Duodenal mucosa (tissue), 2 donors: ENCODE results near the gene RFX5.

Experiments used
- H3K27ac ChIP-seq: one replicate; pipeline ENCODE4 v1.7.0; 2013; ENCODE audit warnings: low read depth, low read length
- H3K27me3 ChIP-seq, 2 donors: one replicate each; pipeline ENCODE4 v1.7.0; 2013; ENCODE audit warnings: low read length in 2 of 2, control low read depth in 1 of 2; ENCODE audit not compliant: insufficient read depth in 2 of 2, control insufficient read depth in 1 of 2
- H3K36me3 ChIP-seq, 2 donors: one replicate each; pipeline ENCODE4 v1.7.0; 2013; ENCODE audit warnings: low read length in 2 of 2, control low read depth in 1 of 2; ENCODE audit not compliant: insufficient read depth in 2 of 2, control insufficient read depth in 1 of 2
- H3K4me1 ChIP-seq, 2 donors: one replicate each; pipeline ENCODE4 v1.7.0; 2013; ENCODE audit warnings: low read length in 2 of 2, control low read depth in 1 of 2; ENCODE audit not compliant: insufficient read depth in 2 of 2, control insufficient read depth in 1 of 2
- H3K4me3 ChIP-seq, 2 donors: one replicate each; pipeline ENCODE4 v1.7.0; 2013; ENCODE audit warnings: low read length in 2 of 2, low read depth in 1 of 2
- H3K9ac ChIP-seq, 2 donors: one replicate each; pipeline ENCODE4 v1.7.0; 2013; ENCODE audit warnings: low read length in 2 of 2, low read depth in 1 of 2
- H3K9me3 ChIP-seq, 2 donors: one replicate each; pipeline ENCODE4 v1.7.0; 2013; ENCODE audit warnings: low read length in 2 of 2, control low read depth in 1 of 2; ENCODE audit not compliant: control insufficient read depth in 1 of 2

The RFX5 gene

GRCh38 chr1:151311011-151311410 is 36.0 kb downstream of the RFX5 start:
- H3K27ac ChIP-seq, result peak overlapping the region; percentile 17
- H3K9me3 ChIP-seq, result no peaks in the 10 kb centered on the region
- H3K36me3 ChIP-seq, result peaks cover 44 to 76% of the 10 kb centered on the region in 2 donors
- peak overlapping the region in 1 of 2 donors; percentile 5 for H3K4me3 ChIP-seq
- H3K9ac ChIP-seq, result peak overlapping the region in 1 of 2 donors; percentile 56
- no peaks in the 10 kb centered on the region for H3K27me3 ChIP-seq
- H3K4me1 ChIP-seq, result peaks cover 39 to 44% of the 10 kb centered on the region in 2 donors

- Histone ChIP-seq H3K36me3 (peaks cover 44 to 78% of the 10 kb centered on the region in 2 donors), H3K9ac (peak overlapping the region in 1 of 2 donors; percentile 37), H3K27me3 (no peaks in the 10 kb centered on the region), H3K27ac (peak overlapping the region; percentile 26), H3K4me3 (no peak overlapping the region), H3K4me1 (peaks cover 39 to 44% of the 10 kb centered on the region in 2 donors), H3K9me3 (no peaks in the 10 kb centered on the region)
These were observed 37.2 kb downstream of the RFX5 start for GRCh38 chr1:151309811-151310323.

GRCh38 chr1:151294742-151295462 is 52.1 kb downstream of the RFX5 start:
- peaks cover 58 to 90% of the 10 kb centered on the region in 2 donors for H3K36me3 ChIP-seq

GRCh38 chr1:151293093-151293492 is 54.0 kb downstream of the RFX5 start:
- Histone ChIP-seq H3K4me1 (no peaks in the 10 kb centered on the region), H3K9ac (no peak overlapping the region), H3K9me3 (no peaks in the 10 kb centered on the region), H3K27ac (no peak overlapping the region), H3K4me3 (no peak overlapping the region), H3K36me3 (peaks cover 62 to 95% of the 10 kb centered on the region in 2 donors), H3K27me3 (no peaks in the 10 kb centered on the region)

More at GRCh38 chr1:151294742-151295462, 52.1 kb downstream of the RFX5 start:
- H3K9me3 ChIP-seq, result no peaks in the 10 kb centered on the region
- H3K4me3 ChIP-seq, result no peak overlapping the region
- no peak overlapping the region for H3K9ac ChIP-seq
- H3K4me1 ChIP-seq, result no peaks in the 10 kb centered on the region
- H3K27ac ChIP-seq, result no peak overlapping the region
- no peaks in the 10 kb centered on the region for H3K27me3 ChIP-seq

DNA sequence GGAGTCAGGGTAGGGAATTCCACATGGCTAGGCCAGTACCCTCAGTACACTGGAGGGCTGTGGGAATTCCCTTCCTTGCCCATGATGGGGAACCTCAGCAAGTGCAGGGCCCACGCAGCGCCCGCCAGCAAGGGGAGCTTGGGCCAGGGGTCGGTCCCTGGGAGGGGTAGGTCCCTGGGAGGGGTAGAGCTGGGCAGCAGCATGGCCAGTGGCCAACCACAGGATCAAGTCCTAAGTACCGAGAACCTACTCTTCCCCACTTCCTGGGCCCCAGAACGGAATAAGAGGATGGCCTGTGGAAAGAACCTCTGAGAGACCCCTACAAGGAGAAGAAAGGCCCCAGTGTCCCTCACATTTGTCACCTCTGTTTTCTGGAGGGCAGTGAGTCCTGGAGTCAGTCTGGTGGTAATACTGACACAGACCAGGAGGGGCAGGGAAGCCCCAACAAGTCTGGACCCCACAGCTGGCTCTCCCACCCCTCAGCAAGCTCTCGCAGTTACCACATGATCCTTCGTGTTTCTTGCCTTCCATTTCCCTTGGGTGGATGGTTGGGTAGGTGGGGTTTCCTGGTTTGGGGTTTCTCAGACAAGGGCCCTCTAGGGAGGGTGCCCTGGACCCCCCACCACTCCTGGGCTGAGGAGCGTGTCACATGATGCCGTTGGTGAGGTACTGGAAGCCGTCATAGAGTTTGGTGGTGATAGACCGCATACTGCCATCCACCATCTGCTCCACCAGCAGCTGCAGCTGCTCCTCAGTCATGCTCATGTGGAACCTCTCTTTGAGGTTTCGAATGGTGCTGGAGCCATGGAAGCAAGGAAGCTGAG is 54.6 kb downstream of the RFX5 start:
- Histone ChIP-seq H3K27ac (no peak overlapping the region), H3K36me3 (peaks cover 61 to 95% of the 10 kb centered on the region in 2 donors), H3K9me3 (no peaks in the 10 kb centered on the region)

GRCh38 chr1:151290709-151291303 is 56.2 kb downstream of the RFX5 start:
- H3K9me3 ChIP-seq, result no peaks in the 10 kb centered on the region
- H3K4me1 ChIP-seq, result no peaks in the 10 kb centered on the region
- peaks cover 72 to 97% of the 10 kb centered on the region in 2 donors for H3K36me3 ChIP-seq
- H3K27ac ChIP-seq, result no peak overlapping the region
- H3K27me3 ChIP-seq, result no peaks in the 10 kb centered on the region
- no peak overlapping the region for H3K4me3 ChIP-seq
- H3K9ac ChIP-seq, result no peak overlapping the region

More for the DNA sequence above, 54.6 kb downstream of the RFX5 start:
- Histone ChIP-seq H3K9ac (no peak overlapping the region), H3K4me1 (no peaks in the 10 kb centered on the region), H3K4me3 (no peak overlapping the region), H3K27me3 (no peaks in the 10 kb centered on the region)
